Heart left ventricle (tissue), 16 donors: ENCODE measurements around the gene PDE3A. TPM values are rescaled to one million over a fixed set of nuclear protein-coding genes. Genes with fewer than 3 reads are reported as not detected.

Experiments used
- ATAC-seq, 4 donors: fragments of 200-7000 bp; cut with Tn5 transposase; one replicate each; pipeline ENCODE4 v1.9.1; 2020 to 2022; ENCODE audit warnings: moderate library complexity in 4 of 4, mild to moderate bottlenecking in 3 of 4, moderate number of reproducible peaks in 1 of 4
- DNase-seq, 5 donors: peaks; one replicate each; pipeline ENCODE4 v3.0.0-alpha.2; 2020
- H3K27ac ChIP-seq, 12 donors: fragments of 200-600 bp; sonication (generic) in 4 of 12; one replicate each; pipeline versions ENCODE4 v1.5.0 to v1.8.0; 2016 to 2022; ENCODE audit warnings: mild to moderate bottlenecking in 2 of 12
- H3K27me3 ChIP-seq, 9 donors: fragments of 200-600 bp; sonication (generic) in 2 of 9; one replicate each; pipeline versions ENCODE4 v1.5.1 to v1.8.0; 2016 to 2022; ENCODE audit warnings: mild to moderate bottlenecking in 3 of 9
- H3K36me3 ChIP-seq, 9 donors: fragments of 200-600 bp; sonication (generic) in 2 of 9; one replicate each; pipeline versions ENCODE4 v1.5.0 to v1.8.0; 2018 to 2022; ENCODE audit warnings: mild to moderate bottlenecking in 2 of 9
- H3K4me1 ChIP-seq, 12 donors: fragments of 200-600 bp; sonication (generic) in 4 of 12; one replicate each; pipeline versions ENCODE4 v1.5.0 to v1.8.0; 2016 to 2022; ENCODE audit warnings: mild to moderate bottlenecking in 3 of 12
- H3K4me3 ChIP-seq, 12 donors: fragments of 200-600 bp; sonication (generic) in 4 of 12; one replicate each; pipeline versions ENCODE4 v1.5.0 to v1.8.0; 2017 to 2022; ENCODE audit warnings: mild to moderate bottlenecking in 9 of 12, moderate library complexity in 4 of 12
- H3K9me3 ChIP-seq, 12 donors: fragments of 200-600 bp; sonication (generic) in 4 of 12; one replicate each; pipeline versions ENCODE4 v1.5.0 to v1.8.0; 2016 to 2022; ENCODE audit warnings: mild to moderate bottlenecking in 1 of 12
- POLR2A ChIP-seq, 2 donors: fragments of 450-650 bp; IDR thresholded peaks; one replicate each; pipeline ENCODE4 v1.6.1; 2017; ENCODE audit warnings: antibody characterized with exemption in 2 of 2, mild to moderate bottlenecking in 2 of 2, moderate library complexity in 2 of 2
- WGBS, 4 donors: extraction: QIAGEN DNeasy Blood & Tissue Kit in 2 of 4; methylation state at CpG; one replicate each; pipeline versions ENCODE4 v1.1.5 to v1.1.7; 2013 to 2018; 5-methylcytosine and 5-hydroxymethylcytosine counted together
- intact Hi-C, 10 donors: fragments of 100-400 bp; cut with DNase I; formaldehyde crosslinking; loops; one replicate each; pipeline versions ENCODE4 v1.11.1 to v1.14.2; 2022
- polyA plus RNA-seq, 2 donors: library from polyadenylated mRNA; stranded (reverse); fragments of 200-250 nt; gene quantifications; one replicate each; pipeline ENCODE4 v1.2.3, GENCODE V29; 2013
- total RNA-seq, 9 donors: library from RNA; depleted of rRNA in 2 of 9; stranded (reverse); fragments of >200 nt in 2 of 9; fragmentation: NEBNext Ultra II Directional in 3 of 9; extraction: Animal tissue kit (Norgen Biotek cat#: 25700) in 3 of 9; gene quantifications; one replicate each; pipeline versions ENCODE4 v1.1.0 to v1.2.4, GENCODE V29; 2016 to 2023
- TF ChIP-seq, protein P1 (sequence below), 12 donors: fragments of 200-600 bp; sonication (generic) in 4 of 12; IDR thresholded peaks; one replicate each; pipeline versions ENCODE4 v1.5.0 to v1.8.0; 2018 to 2022; ENCODE audit warnings: antibody characterized with exemption in 12 of 12, mild to moderate bottlenecking in 5 of 12
- donor health status: ischemic (EF 13 %, LVEDD 7.1; RV severe dilation, severe dysfunction).
- donor health status: healthy with polysubstance abuse.
- donor health status: DM: no; HTN: yes; CAD: no.
- donor health status: DM: no; HTN: no; CAD: no.
- donor health status: ischemic (EF 25% LVEDD 6.9; RV normal size, moderate dysfunction).
- donor health status: ischemic (EF 25% LVEDD 5.7; RV mildly dilated, moderate dysfunction).
- donor health status: healthy.
- donor health status: DM: yes; HTN: yes; CAD: no.
- donor health status: ischemic (EF 35%, LVEDD 5.7; RV mildly dilated, moderate dysfunction).
- donor health status: nonischemic (EF 11% LVEDD 7.7; RV severe dilation, severe dysfunction).
- donor health status: DM: yes; HTN: yes; CAD: no.
- donor health status: PGD.
- donor health status: ischemic (EF 29% LVEDD 5.4; RV normal size, mild dysfunction).
- donor health status: nonischemic (EF 23%, LVEDD 6.1; RV moderate dilation, normal function).

The PDE3A gene
- total and polyA plus RNA-seq, 11 donors = 44.5 to 295 (median 183) TPM

DNA sequence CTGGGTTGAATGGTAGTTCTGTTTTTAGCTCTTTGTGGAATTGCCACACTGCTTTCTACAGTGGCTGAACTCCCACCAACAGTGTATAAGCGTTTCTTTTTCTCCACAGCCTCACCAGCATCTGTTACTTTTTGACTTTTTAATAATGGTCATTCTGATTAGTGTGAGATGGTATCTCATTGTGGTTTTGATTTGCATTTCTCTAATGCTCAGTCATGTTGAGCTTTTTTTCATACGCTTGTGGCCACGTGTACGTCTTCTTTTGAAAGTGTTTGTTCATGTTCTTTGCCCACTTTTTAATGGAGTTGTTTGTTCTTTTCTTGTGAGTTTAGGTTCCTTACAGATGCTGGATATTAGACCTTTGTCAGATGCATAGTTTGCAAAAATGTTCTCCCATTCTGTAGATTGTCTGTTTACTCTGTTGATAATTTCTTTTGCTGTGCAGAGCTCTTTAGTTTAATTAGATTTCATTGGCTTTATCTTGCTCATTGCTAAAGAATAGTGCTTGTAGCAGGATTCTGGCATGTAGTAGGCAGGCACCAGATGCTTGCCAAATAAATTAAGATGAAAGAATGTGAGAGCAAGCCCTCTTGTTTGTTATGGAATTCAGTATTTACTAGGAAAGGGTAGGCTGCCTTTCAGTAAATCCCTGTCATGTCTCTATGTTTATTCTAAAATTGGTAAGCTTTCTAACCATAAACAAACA lies 86.8 kb downstream of the PDE3A start:
- Histone ChIP-seq H3K4me3 (no peak overlapping the region), H3K4me1 (peaks cover 0 to 72% (median 12%) of the 10 kb centered on the region in 12 donors), H3K27me3 (no peaks in the 10 kb centered on the region), H3K9me3 (no peaks in the 10 kb centered on the region), H3K36me3 (no peaks in the 10 kb centered on the region), H3K27ac (peak overlapping the region in 6 of 12 donors; percentile 13 to 55 (median 31))
- ATAC-seq = no peak
- intact Hi-C loops = no loop called here
- TF ChIP-seq POLR2A (IDR thresholded peaks at IDR 0.05) = no peak
- TF ChIP-seq, protein P1, sequence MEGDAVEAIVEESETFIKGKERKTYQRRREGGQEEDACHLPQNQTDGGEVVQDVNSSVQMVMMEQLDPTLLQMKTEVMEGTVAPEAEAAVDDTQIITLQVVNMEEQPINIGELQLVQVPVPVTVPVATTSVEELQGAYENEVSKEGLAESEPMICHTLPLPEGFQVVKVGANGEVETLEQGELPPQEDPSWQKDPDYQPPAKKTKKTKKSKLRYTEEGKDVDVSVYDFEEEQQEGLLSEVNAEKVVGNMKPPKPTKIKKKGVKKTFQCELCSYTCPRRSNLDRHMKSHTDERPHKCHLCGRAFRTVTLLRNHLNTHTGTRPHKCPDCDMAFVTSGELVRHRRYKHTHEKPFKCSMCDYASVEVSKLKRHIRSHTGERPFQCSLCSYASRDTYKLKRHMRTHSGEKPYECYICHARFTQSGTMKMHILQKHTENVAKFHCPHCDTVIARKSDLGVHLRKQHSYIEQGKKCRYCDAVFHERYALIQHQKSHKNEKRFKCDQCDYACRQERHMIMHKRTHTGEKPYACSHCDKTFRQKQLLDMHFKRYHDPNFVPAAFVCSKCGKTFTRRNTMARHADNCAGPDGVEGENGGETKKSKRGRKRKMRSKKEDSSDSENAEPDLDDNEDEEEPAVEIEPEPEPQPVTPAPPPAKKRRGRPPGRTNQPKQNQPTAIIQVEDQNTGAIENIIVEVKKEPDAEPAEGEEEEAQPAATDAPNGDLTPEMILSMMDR (IDR thresholded peaks at IDR 0.05) = no peak
- 39 to 59% (median 53%) methylated on average over 4 of the region's 4 CpGs for WGBS, 4 donors
- no peak for DNase-seq

DNA sequence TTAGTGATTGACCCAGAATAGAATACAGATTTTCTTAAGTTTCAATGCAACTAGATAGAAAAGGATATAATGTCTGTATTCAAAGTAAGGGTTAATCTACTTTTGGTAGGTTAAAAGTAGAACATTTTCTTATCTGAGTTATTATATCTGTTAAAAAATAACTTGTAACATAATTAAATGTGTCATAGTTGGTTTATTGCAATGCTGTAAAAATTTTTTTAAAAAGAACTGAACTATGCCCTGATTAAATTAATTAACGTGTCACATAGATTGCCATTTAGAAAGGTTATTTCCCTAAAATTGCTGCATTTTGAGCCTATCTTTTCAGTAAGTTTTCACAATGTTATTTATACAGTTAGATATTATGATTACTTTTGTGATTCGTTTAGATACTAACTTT lies 89.2 kb downstream of the PDE3A start:
- intact Hi-C loops = no loop called here
- no peak overlapping the region for H3K4me3 ChIP-seq
- no peak for ATAC-seq
- no peaks in the 10 kb centered on the region for H3K27me3 ChIP-seq
- peaks cover 0 to 60% (median 10%) of the 10 kb centered on the region in 12 donors for H3K4me1 ChIP-seq
- WGBS, 4 donors = 72 to 79% (median 76%) methylated on average over 2 of the region's 2 CpGs
- no peak for DNase-seq
- TF ChIP-seq, protein P1 (IDR thresholded peaks at IDR 0.05) = no peak
- TF ChIP-seq POLR2A (IDR thresholded peaks at IDR 0.05) = no peak
- no peaks in the 10 kb centered on the region for H3K9me3 ChIP-seq
- no peaks in the 10 kb centered on the region for H3K36me3 ChIP-seq
- no peak overlapping the region for H3K27ac ChIP-seq

DNA sequence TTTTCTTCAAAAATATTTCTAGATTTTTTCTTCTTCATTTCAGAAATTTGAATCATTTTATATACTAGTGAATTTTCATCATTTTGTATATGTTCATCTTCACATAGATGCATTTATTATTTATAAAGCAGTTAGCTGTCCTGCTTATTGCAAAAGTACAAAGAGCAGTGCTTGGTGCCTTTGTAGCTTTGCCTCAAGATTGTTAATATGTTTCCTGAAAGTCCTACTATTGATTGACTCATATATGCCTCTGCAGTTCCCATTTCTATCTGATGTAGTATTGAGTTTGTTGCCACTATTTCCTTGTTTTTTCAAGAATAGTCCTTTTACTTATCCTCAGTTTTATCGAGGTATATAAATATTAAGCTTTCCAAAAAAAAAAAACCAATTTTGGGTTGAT lies 89.7 kb downstream of the PDE3A start:
- H3K4me1 ChIP-seq = peaks cover 0 to 60% (median 9%) of the 10 kb centered on the region in 12 donors
- intact Hi-C loops = no loop called here

DNA sequence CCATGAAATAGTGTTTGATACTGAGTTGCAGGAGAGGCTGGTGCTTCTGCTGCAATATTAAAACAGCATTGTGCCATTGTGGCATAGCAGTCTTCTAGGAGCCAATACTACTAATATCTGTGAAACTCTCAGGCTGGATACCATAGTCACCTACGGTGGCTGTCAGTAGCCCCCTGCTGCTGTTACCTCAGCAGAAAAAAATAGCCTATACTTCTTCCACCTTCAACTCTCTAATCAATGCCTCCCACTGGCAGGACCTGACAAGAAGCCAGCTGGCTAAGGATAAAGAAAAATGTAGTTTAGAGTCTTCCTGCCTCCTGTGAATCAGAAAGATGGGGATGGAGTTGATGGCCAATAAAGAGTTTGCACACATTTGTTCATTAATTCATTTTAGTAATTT lies 91.6 kb downstream of the PDE3A start:
- no peaks in the 10 kb centered on the region for H3K27me3 ChIP-seq
- 35 to 38% (median 37%) methylated on average over 1 of the region's 1 CpG for WGBS, 4 donors
- TF ChIP-seq, protein P1 (IDR thresholded peaks at IDR 0.05) = no peak
- TF ChIP-seq POLR2A (IDR thresholded peaks at IDR 0.05) = no peak
- DNase-seq = no peak
- H3K4me1 ChIP-seq = peaks cover 0 to 50% (median 8%) of the 10 kb centered on the region in 12 donors
- H3K9me3 ChIP-seq = no peaks in the 10 kb centered on the region
- intact Hi-C loops = loop anchor here in 2 of 10 donors (10.0 kb wide), 2 partner anchors 85 to 145 kb away; no protein-coding TSS in a partner anchor
- no peak overlapping the region for H3K4me3 ChIP-seq
- H3K27ac ChIP-seq = peak overlapping the region in 1 of 12 donors; percentile 12
- peak in 2 of 4 donors; percentile 10 to 22 for ATAC-seq
- no peaks in the 10 kb centered on the region for H3K36me3 ChIP-seq

More for the DNA sequence above, 89.7 kb downstream of the PDE3A start:
- Histone ChIP-seq H3K9me3 (no peaks in the 10 kb centered on the region), H3K27ac (peak overlapping the region in 1 of 12 donors; percentile 16), H3K36me3 (no peaks in the 10 kb centered on the region), H3K4me3 (no peak overlapping the region), H3K27me3 (no peaks in the 10 kb centered on the region)
- TF ChIP-seq POLR2A (IDR thresholded peaks at IDR 0.05) = no peak
- TF ChIP-seq, protein P1 (IDR thresholded peaks at IDR 0.05) = no peak
- 82 to 94% (median 90%) methylated on average over 1 of the region's 1 CpG for WGBS, 4 donors
- ATAC-seq (no peak), DNase-seq (no peak)
